Measurements from ENCODE around the gene OR56A3. TPM values are rescaled to one million over a fixed set of nuclear protein-coding genes. Genes with fewer than 3 reads are reported as not detected.

The OR56A3 gene
- total RNA-seq, 1 experiment from 2014 or later: not detected

DNA sequence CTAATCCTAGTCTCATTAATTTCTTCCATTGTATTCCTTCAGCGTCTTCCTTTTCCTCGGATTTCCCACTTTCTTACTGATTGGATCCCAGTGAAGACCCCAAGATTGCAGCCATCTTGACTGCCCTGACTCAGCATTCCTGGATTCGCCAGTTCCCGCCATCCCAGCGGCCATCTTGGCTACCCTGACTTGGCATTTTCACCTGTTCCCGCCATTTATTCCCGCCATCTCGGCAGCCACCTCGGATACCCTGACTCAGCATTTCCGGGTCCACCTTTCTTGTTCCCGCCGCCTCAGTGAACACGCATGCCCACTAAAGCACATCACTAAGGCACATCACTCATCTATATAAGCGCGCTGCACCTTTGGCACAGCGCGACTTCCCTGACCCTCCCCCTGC is 13.8 kb upstream of the OR56A3 start:
- no peak for TF ChIP-seq ZNF274 (IDR thresholded peaks at IDR 0.05; ENCODE audit: low read depth, low read length)
- no peak for TF ChIP-seq POLR2AphosphoS5 (IDR thresholded peaks at IDR 0.05; ENCODE audit: low read depth, low read length)
- no peak for TF ChIP-seq CBX3 (IDR thresholded peaks at IDR 0.05; ENCODE audit: low read depth)
- no peak for TF ChIP-seq SRF (IDR thresholded peaks at IDR 0.05; ENCODE audit: low read depth)
- no peak for TF ChIP-seq CEBPB (IDR thresholded peaks at IDR 0.05; ENCODE audit: low read depth)
- TF ChIP-seq EZH2phosphoT487 (IDR thresholded peaks at IDR 0.05; ENCODE audit: borderline replicate concordance): no peak
- TF ChIP-seq, protein P1, sequence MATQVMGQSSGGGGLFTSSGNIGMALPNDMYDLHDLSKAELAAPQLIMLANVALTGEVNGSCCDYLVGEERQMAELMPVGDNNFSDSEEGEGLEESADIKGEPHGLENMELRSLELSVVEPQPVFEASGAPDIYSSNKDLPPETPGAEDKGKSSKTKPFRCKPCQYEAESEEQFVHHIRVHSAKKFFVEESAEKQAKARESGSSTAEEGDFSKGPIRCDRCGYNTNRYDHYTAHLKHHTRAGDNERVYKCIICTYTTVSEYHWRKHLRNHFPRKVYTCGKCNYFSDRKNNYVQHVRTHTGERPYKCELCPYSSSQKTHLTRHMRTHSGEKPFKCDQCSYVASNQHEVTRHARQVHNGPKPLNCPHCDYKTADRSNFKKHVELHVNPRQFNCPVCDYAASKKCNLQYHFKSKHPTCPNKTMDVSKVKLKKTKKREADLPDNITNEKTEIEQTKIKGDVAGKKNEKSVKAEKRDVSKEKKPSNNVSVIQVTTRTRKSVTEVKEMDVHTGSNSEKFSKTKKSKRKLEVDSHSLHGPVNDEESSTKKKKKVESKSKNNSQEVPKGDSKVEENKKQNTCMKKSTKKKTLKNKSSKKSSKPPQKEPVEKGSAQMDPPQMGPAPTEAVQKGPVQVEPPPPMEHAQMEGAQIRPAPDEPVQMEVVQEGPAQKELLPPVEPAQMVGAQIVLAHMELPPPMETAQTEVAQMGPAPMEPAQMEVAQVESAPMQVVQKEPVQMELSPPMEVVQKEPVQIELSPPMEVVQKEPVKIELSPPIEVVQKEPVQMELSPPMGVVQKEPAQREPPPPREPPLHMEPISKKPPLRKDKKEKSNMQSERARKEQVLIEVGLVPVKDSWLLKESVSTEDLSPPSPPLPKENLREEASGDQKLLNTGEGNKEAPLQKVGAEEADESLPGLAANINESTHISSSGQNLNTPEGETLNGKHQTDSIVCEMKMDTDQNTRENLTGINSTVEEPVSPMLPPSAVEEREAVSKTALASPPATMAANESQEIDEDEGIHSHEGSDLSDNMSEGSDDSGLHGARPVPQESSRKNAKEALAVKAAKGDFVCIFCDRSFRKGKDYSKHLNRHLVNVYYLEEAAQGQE (IDR thresholded peaks at IDR 0.05; ENCODE audit: low read depth): no peak
- TF ChIP-seq JUND (IDR thresholded peaks at IDR 0.05): no peak
- no peak for TF ChIP-seq ELF1 (IDR thresholded peaks at IDR 0.05; ENCODE audit: borderline replicate concordance, low read depth)
- no peak for TF ChIP-seq ATF3 (IDR thresholded peaks at IDR 0.05)
- Histone ChIP-seq H3K9ac (ENCODE audit: low read length) (no peak overlapping the region), H3K4me3 (replicated peaks in 1 of 2; ENCODE audit: low read depth in 1 of 2, low read length in 2 of 2) (no peak overlapping the region), H2AFZ (ENCODE audit: low read depth, low read length, poor library complexity, severe bottlenecking) (no peak overlapping the region), H3K9me2 (ENCODE audit: insufficient read depth) (no peaks in the 10 kb centered on the region), H4K20me1 (ENCODE audit: insufficient read depth) (no peaks in the 10 kb centered on the region), H3K4me2 (ENCODE audit: low read length) (no peak overlapping the region), H3K4me1 (ENCODE audit: control insufficient read depth in 1 of 2, insufficient read depth in 2 of 2, low read length in 2 of 2) (peaks cover 0 to 3% of the 10 kb centered on the region in 2 experiments; a peak in 1 of 4 replicates), H3K36me3 (ENCODE audit: control insufficient read depth in 1 of 2, insufficient read depth in 2 of 2, low read length in 2 of 2) (no peaks in the 10 kb centered on the region), H3K79me2 (ENCODE audit: insufficient read depth, low read length) (no peaks in the 10 kb centered on the region), H3K9me3 (ENCODE audit: control insufficient read depth in 1 of 2, insufficient read depth in 1 of 2, low read depth in 1 of 2, low read length in 2 of 2) (no peaks in the 10 kb centered on the region), H3K27me3 (ENCODE audit: insufficient read depth, low read length) (peaks cover 4% of the 10 kb centered on the region; the same call in 1 of the 2 replicates), H3K27ac (ENCODE audit: low read depth, low read length) (no peak overlapping the region)
- BruUV-seq (replicated peaks): no TSS peak
- POLR2A ChIA-PET: no interaction called here
- CTCF ChIA-PET: no interaction called here
- intact Hi-C loops (cut with micrococcal nuclease): no loop called here
- RAD21 ChIA-PET (ENCODE audit: low non-redundant PET in 1 of 2, low total read pairs in 2 of 2, uncharacterized antibody in 2 of 2, unreplicated experiment in 2 of 2): no interaction called here
- DNase-seq (ENCODE audit: low read depth, low spot score) (no peak), ATAC-seq (no peak)
